ENCODE data around the gene NRG4. TPM values are rescaled to one million over a fixed set of nuclear protein-coding genes. Genes with fewer than 3 reads are reported as not detected.
A peak's percentile ranks its signal among the peaks of the same experiment; 100 is the strongest.

NRG4 gene, protein sequence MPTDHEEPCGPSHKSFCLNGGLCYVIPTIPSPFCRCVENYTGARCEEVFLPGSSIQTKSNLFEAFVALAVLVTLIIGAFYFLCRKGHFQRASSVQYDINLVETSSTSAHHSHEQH
- polyA plus RNA-seq (2011; rRNA removed) = not detected in 2 replicates
- polyA minus RNA-seq (2011; rRNA and poly(A)+ RNA removed) = not detected in 2 replicates

DNA sequence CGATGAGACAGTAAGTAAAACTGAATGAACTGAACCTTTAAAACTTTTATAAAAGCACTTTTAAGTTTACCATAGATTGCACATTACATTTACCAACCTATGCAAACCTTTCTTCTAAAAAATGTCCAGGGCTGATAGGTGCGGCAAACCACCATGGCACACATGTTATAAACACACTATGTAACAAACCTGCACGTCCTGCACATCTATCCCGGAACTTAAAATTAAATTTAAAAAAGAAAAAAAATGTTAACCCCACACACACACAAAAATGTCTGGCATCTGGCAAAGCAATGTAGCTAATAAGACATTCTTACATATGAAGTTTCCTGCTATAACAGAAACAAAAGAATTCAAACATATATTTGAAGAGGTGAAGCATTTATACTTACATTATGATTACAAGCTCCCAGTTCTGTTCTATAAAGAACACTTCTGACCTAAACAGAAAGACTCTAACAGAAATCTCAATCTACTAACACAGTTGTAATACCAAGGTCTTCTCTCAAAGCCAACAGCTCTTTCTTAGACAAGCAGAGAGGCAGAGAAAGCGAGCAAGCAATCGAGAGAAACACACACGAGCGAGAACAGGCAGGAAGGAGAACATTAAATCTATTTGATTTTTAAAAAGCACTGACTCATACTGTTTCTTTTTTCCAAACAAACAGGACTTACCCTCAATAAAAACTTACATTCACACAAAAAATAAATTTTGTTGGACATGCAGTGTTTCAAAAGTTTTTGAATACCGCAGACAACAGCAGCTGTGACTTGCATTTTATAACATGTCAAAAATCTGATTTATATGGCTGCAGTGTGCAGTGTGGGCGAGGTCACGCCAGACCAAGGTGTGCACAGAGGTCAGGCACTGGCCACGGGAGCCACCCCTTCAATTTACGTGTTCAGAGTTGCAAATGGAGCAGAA, at the start of gene NRG4:
TSS of gene NRG4 (minus strand) at position 798 of the 925 bp plus-strand sequence. CDS start 1,194 bp downstream, outside the sequence.
- H3K4me3 ChIP-seq (ENCODE audit: low read depth, low read length) = no peak within 1 kb of the TSS
- H3K9me3 ChIP-seq (ENCODE audit: control insufficient read depth, insufficient read depth, low read length) = no peaks in the 10 kb centered on the region
- TF ChIP-seq, protein P1, sequence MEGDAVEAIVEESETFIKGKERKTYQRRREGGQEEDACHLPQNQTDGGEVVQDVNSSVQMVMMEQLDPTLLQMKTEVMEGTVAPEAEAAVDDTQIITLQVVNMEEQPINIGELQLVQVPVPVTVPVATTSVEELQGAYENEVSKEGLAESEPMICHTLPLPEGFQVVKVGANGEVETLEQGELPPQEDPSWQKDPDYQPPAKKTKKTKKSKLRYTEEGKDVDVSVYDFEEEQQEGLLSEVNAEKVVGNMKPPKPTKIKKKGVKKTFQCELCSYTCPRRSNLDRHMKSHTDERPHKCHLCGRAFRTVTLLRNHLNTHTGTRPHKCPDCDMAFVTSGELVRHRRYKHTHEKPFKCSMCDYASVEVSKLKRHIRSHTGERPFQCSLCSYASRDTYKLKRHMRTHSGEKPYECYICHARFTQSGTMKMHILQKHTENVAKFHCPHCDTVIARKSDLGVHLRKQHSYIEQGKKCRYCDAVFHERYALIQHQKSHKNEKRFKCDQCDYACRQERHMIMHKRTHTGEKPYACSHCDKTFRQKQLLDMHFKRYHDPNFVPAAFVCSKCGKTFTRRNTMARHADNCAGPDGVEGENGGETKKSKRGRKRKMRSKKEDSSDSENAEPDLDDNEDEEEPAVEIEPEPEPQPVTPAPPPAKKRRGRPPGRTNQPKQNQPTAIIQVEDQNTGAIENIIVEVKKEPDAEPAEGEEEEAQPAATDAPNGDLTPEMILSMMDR (IDR thresholded peaks at IDR 0.05; ENCODE audit: low read depth, low read length) = no peak
- CTCF ChIA-PET = interaction anchor here (0.6 kb wide), 1 partner anchor 824 kb away, joined by 3 read pairs; no protein-coding TSS in a partner anchor
- peaks cover 3% of the 10 kb centered on the region for H3K27me3 ChIP-seq (ENCODE audit: control insufficient read depth, insufficient read depth, low read length)
- DNase-seq (ENCODE audit: low read depth, low spot score) = no peak
- H3K27ac ChIP-seq (ENCODE audit: low read depth, low read length) = no peak within 1 kb of the TSS
- POLR2A ChIA-PET = no interaction called here

DNA sequence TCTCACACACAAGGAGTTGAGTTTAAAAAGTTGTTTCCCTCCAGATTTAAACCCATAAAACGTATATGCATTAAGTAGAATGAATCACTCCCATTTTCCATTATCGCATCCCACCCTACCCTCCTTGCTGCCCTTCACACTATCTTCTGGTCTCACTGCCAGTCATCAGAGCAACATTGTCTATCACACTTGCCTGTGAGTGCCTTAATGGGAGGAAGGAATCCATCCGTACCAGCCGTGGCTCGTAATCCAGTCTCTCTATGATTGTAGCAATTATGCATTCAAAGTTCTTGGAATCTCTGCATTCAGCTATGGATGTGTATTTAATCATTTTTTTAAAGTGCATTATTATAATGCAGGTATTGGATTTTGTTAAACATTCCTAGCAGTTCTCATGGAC, 49.5 kb upstream of the NRG4 start:
- CTCF ChIA-PET = interaction anchor here (8.2 kb wide), 1 partner anchor 78 kb away, joined by 167 read pairs; no protein-coding TSS in a partner anchor
- no peak overlapping the region for H3K27ac ChIP-seq (ENCODE audit: low read depth, low read length)
- peaks cover 70% of the 10 kb centered on the region for H3K27me3 ChIP-seq (ENCODE audit: control insufficient read depth, insufficient read depth, low read length)
- H3K4me3 ChIP-seq (ENCODE audit: low read depth, low read length) = no peak overlapping the region
- TF ChIP-seq, protein P1 (IDR thresholded peaks at IDR 0.05; ENCODE audit: low read depth, low read length) = no peak
- H3K9me3 ChIP-seq (ENCODE audit: control insufficient read depth, insufficient read depth, low read length) = no peaks in the 10 kb centered on the region; the same call in 1 of the 2 replicates
- DNase-seq (ENCODE audit: low read depth, low spot score) = no peak
- POLR2A ChIA-PET = no interaction called here

DNA sequence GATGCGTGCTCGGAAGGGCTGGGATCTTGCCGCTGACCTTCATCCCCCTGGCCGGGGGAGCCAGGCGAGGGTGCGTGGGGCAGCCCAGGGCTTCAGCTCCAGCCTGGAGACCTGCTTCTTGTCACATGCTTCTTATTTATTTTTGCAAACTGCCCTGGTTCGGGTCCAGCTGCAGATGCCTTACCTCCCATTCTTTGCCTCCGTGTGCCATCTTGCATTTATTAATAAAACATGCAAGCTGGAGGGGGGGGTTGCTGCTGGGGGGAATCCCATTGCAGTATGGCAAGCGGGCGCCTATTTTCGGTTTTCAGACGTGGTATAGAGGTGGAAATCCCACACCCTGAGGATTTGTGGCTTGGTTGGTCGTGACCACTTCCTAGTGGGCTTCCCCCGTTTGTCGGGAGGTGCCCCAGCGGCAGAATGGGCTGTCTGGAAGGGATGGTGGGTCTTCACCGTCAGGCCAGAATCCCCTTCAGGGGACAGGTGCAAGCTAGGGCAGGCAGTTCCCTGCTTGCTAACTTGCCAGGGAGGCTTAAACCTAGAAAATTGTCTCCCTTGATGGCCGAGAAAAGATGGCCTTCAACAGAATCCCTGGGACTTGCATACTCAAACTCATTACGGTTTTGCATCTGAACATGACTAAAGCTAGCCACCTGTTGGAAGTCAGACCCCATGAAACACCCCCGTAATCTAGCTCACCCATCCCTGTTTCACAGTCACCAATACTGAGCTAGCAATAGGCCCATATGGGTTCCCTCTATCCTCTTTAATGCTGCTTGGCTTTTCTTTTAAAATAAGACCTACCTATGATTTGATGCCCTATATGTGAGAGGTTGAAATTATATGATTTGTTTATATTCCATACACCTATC, 48.1 kb upstream of the NRG4 start:
- Histone ChIP-seq H3K27me3 (ENCODE audit: control insufficient read depth, insufficient read depth, low read length) (peaks cover 64% of the 10 kb centered on the region), H3K27ac (ENCODE audit: low read depth, low read length) (no peak overlapping the region), H3K9me3 (ENCODE audit: control insufficient read depth, insufficient read depth, low read length) (no peaks in the 10 kb centered on the region; the same call in 1 of the 2 replicates), H3K4me3 (ENCODE audit: low read depth, low read length) (peak overlapping the region; percentile 55)
- TF ChIP-seq, protein P1 (IDR thresholded peaks at IDR 0.05; ENCODE audit: low read depth, low read length) = no peak
- CTCF ChIA-PET = interaction anchor here (4.3 to 8.2 kb wide), 2 partner anchors 79 to 89 kb away, joined by 48 to 167 read pairs; no protein-coding TSS in a partner anchor
- no peak for DNase-seq (ENCODE audit: low read depth, low spot score)
- POLR2A ChIA-PET = interaction anchor here (0.6 kb wide), 1 partner anchor 57 kb away, joined by 11 read pairs; no protein-coding TSS in a partner anchor

DNA sequence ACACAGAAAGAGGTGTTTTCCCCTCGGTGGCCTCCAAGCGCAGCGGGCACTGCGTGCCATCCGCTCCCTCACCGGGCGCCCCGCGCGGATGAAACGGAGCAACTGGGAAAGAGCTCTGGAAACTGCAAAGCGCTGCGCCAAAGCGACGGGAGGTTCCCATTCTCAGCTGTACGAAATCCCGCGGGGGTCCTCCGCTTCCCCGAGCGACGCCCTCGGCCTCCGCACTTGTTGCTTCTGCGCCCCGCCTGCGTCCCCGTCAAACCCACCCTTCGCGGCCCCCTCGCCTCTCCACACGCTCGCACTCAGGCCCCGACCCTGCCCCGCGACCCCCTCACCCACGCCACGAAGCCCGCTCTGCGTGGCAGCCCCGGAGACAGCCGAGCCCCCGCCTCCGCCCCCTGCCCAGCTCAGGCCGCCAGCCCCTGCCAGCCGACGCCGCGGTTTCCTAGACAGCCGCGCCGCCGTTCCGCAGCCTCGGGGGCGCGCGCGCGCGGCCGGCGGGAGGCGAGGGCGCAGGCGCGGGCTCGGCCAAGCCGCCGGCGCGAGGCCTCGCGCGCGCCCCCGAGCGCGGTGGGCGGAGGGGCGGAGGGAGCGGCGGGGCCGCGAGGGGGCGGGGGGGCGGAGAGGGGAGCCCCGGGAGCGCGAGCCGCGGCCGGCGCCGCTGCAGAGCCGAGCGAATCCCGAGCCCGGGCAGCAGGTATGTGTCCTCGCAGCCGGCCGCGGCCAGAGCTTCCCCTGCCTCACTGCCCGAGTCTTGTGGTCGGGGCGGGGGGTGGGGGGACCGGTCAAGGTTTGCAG, 47.3 kb upstream of the NRG4 start, which contains the start of gene TMEM266:
TSS of gene TMEM266 (plus strand) at position 666 of the 798 bp plus-strand sequence. CDS start 74,279 bp downstream, outside the sequence.
- Histone ChIP-seq H3K27ac (ENCODE audit: low read depth, low read length) (no peak within 1 kb of the TSS), H3K4me3 (ENCODE audit: low read depth, low read length) (peak within 1 kb of the TSS; percentile 62), H3K9me3 (ENCODE audit: control insufficient read depth, insufficient read depth, low read length) (no peaks in the 10 kb centered on the region; the same call in 1 of the 2 replicates), H3K27me3 (ENCODE audit: control insufficient read depth, insufficient read depth, low read length) (peaks cover 56% of the 10 kb centered on the region)
- no peak for DNase-seq (ENCODE audit: low read depth, low spot score)
- CTCF ChIA-PET = interaction anchor here (3.6 to 8.2 kb wide), 3 partner anchors 12 to 90 kb away, joined by 17 to 167 read pairs (median 48); no protein-coding TSS in a partner anchor
- TF ChIP-seq, protein P1 (IDR thresholded peaks at IDR 0.05; ENCODE audit: low read depth, low read length) = no peak
- POLR2A ChIA-PET = interaction anchor here (0.6 kb wide), 1 partner anchor 58 kb away, joined by 11 read pairs; no protein-coding TSS in a partner anchor

Data from AG04450 (cell line).